GM23338 (cell line): Measurements from ENCODE around the gene METTL24. TPM values are rescaled to one million over a fixed set of nuclear protein-coding genes. Genes with fewer than 3 reads are reported as not detected.

ENCODE experiments used
- ATAC-seq: fragments of 200-7000 bp; cut with Tn5 transposase; 3 replicates; pipeline ENCODE4 v1.9.1; 2020
- DNase-seq: peaks from one replicate; pipeline ENCODE4 v3.0.0-alpha.2; 2015; ENCODE audit warnings: low spot score
- H2AFZ ChIP-seq: fragments of 200-600 bp; sonication (generic); 2 replicates; pipeline ENCODE4 v1.8.0; 2016; ENCODE audit warnings: antibody characterized with exemption, mild to moderate bottlenecking, moderate library complexity
- H3F3A ChIP-seq: fragments of 200-600 bp; sonication (generic); replicated peaks from 2 replicates; pipeline ENCODE4 v1.8.0; 2017; ENCODE audit warnings: antibody characterized with exemption, mixed run types, low read depth
- H3K27ac ChIP-seq: fragments of 200-600 bp; sonication (generic); 2 replicates; pipeline ENCODE4 v1.6.1; 2016; ENCODE audit warnings: low read depth
- H3K27me3 ChIP-seq: fragments of 200-600 bp; sonication (generic); 2 replicates; pipeline ENCODE4 v1.8.0; 2016; ENCODE audit warnings: mild to moderate bottlenecking, mixed run types, moderate library complexity; ENCODE audit not compliant: insufficient read depth
- H3K36me3 ChIP-seq: fragments of 200-600 bp; sonication (generic); 2 replicates; pipeline ENCODE4 v1.8.0; 2016; ENCODE audit warnings: mild to moderate bottlenecking; ENCODE audit not compliant: insufficient read depth
- H3K4me1 ChIP-seq: fragments of 200-600 bp; sonication (generic); 2 replicates; pipeline ENCODE4 v1.8.0; 2016; ENCODE audit warnings: mild to moderate bottlenecking, moderate library complexity; ENCODE audit not compliant: insufficient read depth
- H3K4me2 ChIP-seq: fragments of 200-600 bp; sonication (generic); 2 replicates; pipeline ENCODE4 v1.7.1; 2017; ENCODE audit warnings: mixed run types
- H3K4me3 ChIP-seq: fragments of 200-600 bp; sonication (generic); 2 replicates; pipeline ENCODE4 v1.6.1; 2016; ENCODE audit warnings: mixed run types
- H3K79me2 ChIP-seq: fragments of 200-600 bp; sonication (generic); replicated peaks from 2 replicates; pipeline ENCODE4 v1.8.0; 2017; ENCODE audit warnings: mild to moderate bottlenecking; ENCODE audit not compliant: insufficient read depth
- H3K9me2 ChIP-seq: fragments of 200-600 bp; sonication (generic); 2 replicates; pipeline ENCODE4 v1.8.0; 2017; ENCODE audit not compliant: insufficient read depth
- H4K20me1 ChIP-seq: fragments of 200-600 bp; sonication (generic); replicated peaks from 2 replicates; pipeline ENCODE4 v1.8.0; 2017; ENCODE audit warnings: mild to moderate bottlenecking; ENCODE audit not compliant: insufficient read depth
- H3K27ac Mint-ChIP-seq: 2 replicates; pipeline ENCODE4 v1.8.0; 2020; ENCODE audit warnings: inconsistent platforms, mild to moderate bottlenecking, moderate library complexity, mixed read lengths
- H3K27me3 Mint-ChIP-seq: 3 replicates; pipeline ENCODE4 v1.8.0; 2022; ENCODE audit warnings: low read depth, mild to moderate bottlenecking, moderate library complexity, mixed read lengths, inconsistent platforms; ENCODE audit not compliant: insufficient read depth, poor library complexity
- H3K36me3 Mint-ChIP-seq: 3 replicates; pipeline ENCODE4 v1.8.0; 2021; ENCODE audit warnings: low read depth, mild to moderate bottlenecking, inconsistent platforms, moderate library complexity, mixed read lengths
- H3K4me1 Mint-ChIP-seq: 3 replicates; pipeline ENCODE4 v1.8.0; 2020; ENCODE audit warnings: mild to moderate bottlenecking, inconsistent platforms, mixed read lengths
- H3K4me3 Mint-ChIP-seq: 3 replicates; pipeline ENCODE4 v1.8.0; 2021; ENCODE audit warnings: moderate library complexity, mild to moderate bottlenecking, inconsistent platforms, mixed read lengths
- H3K9me3 Mint-ChIP-seq: 3 replicates; pipeline ENCODE4 v1.8.0; 2020; ENCODE audit warnings: moderate library complexity, mild to moderate bottlenecking, inconsistent platforms, mixed read lengths
- CREB1 ChIP-seq: fragments of 250-450 bp; sonication (Bioruptor Pico); IDR thresholded peaks from 2 replicates; pipeline ENCODE4 v1.5.0; 2020; ENCODE audit warnings: low read depth, mild to moderate bottlenecking, moderate library complexity
- CTCF ChIP-seq, 2 experiments: fragments of 200-600 bp in 1 of 2; sonication (generic) in 1 of 2; conservative IDR thresholded peaks; 2 replicates each; pipeline versions ENCODE4 v1.5.1 to v1.6.1; 2016 to 2017; ENCODE audit warnings: antibody characterized with exemption in 2 of 2, low read depth in 2 of 2, mild to moderate bottlenecking in 2 of 2, moderate library complexity in 1 of 2
- ETS1 ChIP-seq: IDR thresholded peaks from 2 replicates; pipeline ENCODE4 v1.6.1; 2016; ENCODE audit warnings: antibody characterized with exemption
- EZH2 ChIP-seq: fragments of 200-600 bp; sonication (generic); IDR thresholded peaks from one replicate; pipeline ENCODE4 v1.8.0; 2017; ENCODE audit warnings: antibody characterized with exemption, mild to moderate bottlenecking, low read depth; ENCODE audit not compliant: unreplicated experiment
- EZH2phosphoT487 ChIP-seq: fragments of 200-600 bp; sonication (generic); IDR thresholded peaks from one replicate; pipeline ENCODE4 v1.8.1; 2018; ENCODE audit warnings: antibody characterized with exemption; ENCODE audit not compliant: unreplicated experiment
- JUNB ChIP-seq: IDR thresholded peaks from one replicate; pipeline ENCODE4 v1.6.1; 2016; ENCODE audit warnings: antibody characterized with exemption; ENCODE audit not compliant: unreplicated experiment
- NANOG ChIP-seq: IDR thresholded peaks from 2 replicates; pipeline ENCODE4 v1.6.1; 2016; ENCODE audit warnings: antibody characterized with exemption, borderline replicate concordance
- POLR2AphosphoS5 ChIP-seq: IDR thresholded peaks from 2 replicates; pipeline ENCODE4 v1.6.1; 2016; ENCODE audit warnings: antibody characterized with exemption, low read depth
- REST ChIP-seq: IDR thresholded peaks from one replicate; pipeline ENCODE4 v1.6.1; 2018; ENCODE audit warnings: antibody characterized with exemption; ENCODE audit not compliant: unreplicated experiment
- STAT1 ChIP-seq: IDR thresholded peaks from one replicate; pipeline ENCODE4 v1.6.1; 2016; ENCODE audit warnings: antibody characterized with exemption; ENCODE audit not compliant: unreplicated experiment
- ZNF114 ChIP-seq: fragments of 250-450 bp; sonication (Bioruptor Pico); IDR thresholded peaks from 2 replicates; pipeline ENCODE4 v1.5.0; 2020; ENCODE audit warnings: mild to moderate bottlenecking, moderate library complexity
- ZNF331 ChIP-seq: fragments of 250-450 bp; sonication (Bioruptor Pico); IDR thresholded peaks from 2 replicates; pipeline ENCODE4 v1.5.0; 2020; ENCODE audit warnings: low read depth, mild to moderate bottlenecking, moderate library complexity
- ZNF462 ChIP-seq: fragments of 250-450 bp; sonication (Bioruptor Pico); IDR thresholded peaks from 2 replicates; pipeline ENCODE4 v1.5.0; 2020; ENCODE audit warnings: mild to moderate bottlenecking, moderate library complexity
- polyA plus RNA-seq: library from polyadenylated mRNA; unstranded; fragments of >200 nt; fragmentation: Nextera tagmentation; extraction: Ambion mirVana; gene quantifications from 2 replicates; pipeline ENCODE4 v1.2.1, GENCODE V29; 2016
- total RNA-seq: library from RNA; depleted of rRNA; stranded (reverse); fragments of >200 nt; shearing (Covaris generic); gene quantifications from 2 replicates; pipeline ENCODE4 v1.2.3, GENCODE V29; 2014

METTL24 gene
- total and polyA plus RNA-seq, 2 experiments from 2014 or later: 0.35 TPM; not detected in 1

GRCh38 chr6:110367825-110368224 lies 9.7 kb upstream of the METTL24 start:
- ATAC-seq: no peak
- H3K27me3 Mint-ChIP-seq: no peaks in the 10 kb centered on the region

More at GRCh38 chr6:110367825-110368224, 9.7 kb upstream of the METTL24 start:
- H3K36me3 ChIP-seq: no peaks in the 10 kb centered on the region
- peaks cover 16% of the 10 kb centered on the region for H3K4me1 ChIP-seq
- H4K20me1 ChIP-seq: no peaks in the 10 kb centered on the region
- no peak overlapping the region for H2AFZ ChIP-seq
- 0 out of 2 replicates have a peak, but pooled peaks cover 3% of the 10 kb centered on the region for H3K9me2 ChIP-seq
- H3K4me2 ChIP-seq: no peak overlapping the region
- no peaks in the 10 kb centered on the region for H3K79me2 ChIP-seq
- no peak overlapping the region for H3K27ac ChIP-seq
- Mint-ChIP-seq H3K27ac (no peak overlapping the region), H3K9me3 (no peaks in the 10 kb centered on the region), H3K4me1 (peaks cover 18% of the 10 kb centered on the region; the same call in 2 of the 3 replicates), H3K4me3 (no peak overlapping the region), H3K36me3 (no peaks in the 10 kb centered on the region)
- no peaks in the 10 kb centered on the region for H3K27me3 ChIP-seq
- TF ChIP-seq NANOG: no peak
- TF ChIP-seq ZNF462 (CRISPR knock-in tag): no peak
- no peak for TF ChIP-seq JUNB
- no peak for TF ChIP-seq ZNF331 (CRISPR knock-in tag)
- no peak for TF ChIP-seq EZH2phosphoT487
- TF ChIP-seq CREB1 (CRISPR knock-in tag): no peak
- no peak for TF ChIP-seq STAT1
- no peak for TF ChIP-seq ZNF114 (CRISPR knock-in tag)
- no peak for TF ChIP-seq CTCF (conservative IDR thresholded peaks at IDR 0.05; ENCODE audit: low read depth in 2 of 2)
- TF ChIP-seq REST: no peak
- TF ChIP-seq EZH2: no peak
- TF ChIP-seq ETS1: no peak
- no peak for TF ChIP-seq POLR2AphosphoS5
- H3K4me3 ChIP-seq: no peak overlapping the region
- H3F3A ChIP-seq: no peaks in the 10 kb centered on the region
- no peak for DNase-seq
